Coronary artery (tissue), 2 donors: ENCODE measurements around the gene EFCAB6.

Source experiments
- DNase-seq: peaks from one replicate; pipeline ENCODE4 v3.0.0-alpha.2; 2017; ENCODE audit warnings: low spot score
- H3K27ac ChIP-seq, 2 donors: fragments of 200-600 bp; sonication (generic); one replicate each; pipeline ENCODE4 v1.5.1; 2016 to 2019
- H3K4me3 ChIP-seq: fragments of 200-600 bp; sonication (generic); 2 replicates; pipeline ENCODE4 v1.5.1; 2016; ENCODE audit warnings: mild to moderate bottlenecking, moderate library complexity
- CTCF ChIP-seq: fragments of 200-600 bp; sonication (generic); IDR thresholded peaks from one replicate; pipeline ENCODE4 v1.5.1; 2019; ENCODE audit warnings: antibody characterized with exemption

EFCAB6 gene

GRCh38 chr22:43826142-43827002, 14.3 kb upstream of the EFCAB6 start:
- DNase-seq: no peak
- Histone ChIP-seq H3K4me3 (peak overlapping the region; percentile 19), H3K27ac (peak overlapping the region; percentile 19 to 47)
- TF ChIP-seq CTCF: no peak

GRCh38 chr22:43825651-43826050, 13.5 kb upstream of the EFCAB6 start:
- H3K4me3 ChIP-seq: no peak overlapping the region
- TF ChIP-seq CTCF: no peak
- no peak overlapping the region for H3K27ac ChIP-seq
- no peak for DNase-seq

GRCh38 chr22:43824724-43825420, 12.8 kb upstream of the EFCAB6 start:
- DNase-seq: no peak
- H3K4me3 ChIP-seq: no peak overlapping the region
- TF ChIP-seq CTCF: no peak
- H3K27ac ChIP-seq: no peak overlapping the region

GRCh38 chr22:43823911-43824665, 12.0 kb upstream of the EFCAB6 start:
- no peak overlapping the region for H3K27ac ChIP-seq

GRCh38 chr22:43823353-43823908, 11.3 kb upstream of the EFCAB6 start:
- DNase-seq: peak; percentile 49
- no peak overlapping the region for H3K4me3 ChIP-seq
- TF ChIP-seq CTCF: no peak
- no peak overlapping the region for H3K27ac ChIP-seq

More at GRCh38 chr22:43823911-43824665, 12.0 kb upstream of the EFCAB6 start:
- DNase-seq: no peak
- no peak for TF ChIP-seq CTCF
- H3K4me3 ChIP-seq: no peak overlapping the region

GRCh38 chr22:43821606-43822425, 9.7 kb upstream of the EFCAB6 start:
- H3K27ac ChIP-seq: no peak overlapping the region
- no peak for TF ChIP-seq CTCF
- peak; percentile 64 for DNase-seq

More at GRCh38 chr22:43821606-43822425, 9.7 kb upstream of the EFCAB6 start:
- no peak overlapping the region for H3K4me3 ChIP-seq
